Lower leg skin (tissue), 3 donors: ENCODE measurements around the gene USP28.

Source experiments
- POLR2A ChIP-seq, 2 donors: fragments of 450-650 bp; IDR thresholded peaks; one replicate each; pipeline ENCODE4 v1.6.1; 2016 to 2017; ENCODE audit warnings: antibody characterized with exemption in 2 of 2, mild to moderate bottlenecking in 1 of 2, moderate library complexity in 1 of 2
- TF ChIP-seq, protein P1 (sequence below), 3 donors: fragments of 450-650 bp; IDR thresholded peaks; one replicate each; pipeline ENCODE4 v1.5.1; 2016; ENCODE audit warnings: antibody characterized with exemption in 3 of 3, mild to moderate bottlenecking in 3 of 3, moderate library complexity in 2 of 3

DNA sequence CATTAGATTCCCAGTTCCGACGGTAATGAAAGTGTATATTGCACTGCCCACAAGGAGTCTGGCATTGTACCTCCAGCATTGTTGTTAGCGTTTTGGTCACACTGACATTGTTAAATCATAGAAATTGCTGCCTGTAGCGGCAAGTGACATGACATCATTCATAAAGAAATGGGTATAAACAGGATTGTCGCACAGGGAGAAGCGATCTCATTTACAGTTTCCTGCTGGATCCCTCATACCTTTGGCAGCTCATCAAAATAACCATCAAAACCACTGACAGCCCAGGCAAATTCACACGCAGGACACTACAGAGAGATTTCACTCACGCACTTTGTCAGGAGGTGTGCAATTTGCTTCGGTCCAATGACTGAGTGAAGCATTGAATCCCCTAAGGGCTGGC is 32.7 kb upstream of the USP28 start:
- TF ChIP-seq, protein P1, sequence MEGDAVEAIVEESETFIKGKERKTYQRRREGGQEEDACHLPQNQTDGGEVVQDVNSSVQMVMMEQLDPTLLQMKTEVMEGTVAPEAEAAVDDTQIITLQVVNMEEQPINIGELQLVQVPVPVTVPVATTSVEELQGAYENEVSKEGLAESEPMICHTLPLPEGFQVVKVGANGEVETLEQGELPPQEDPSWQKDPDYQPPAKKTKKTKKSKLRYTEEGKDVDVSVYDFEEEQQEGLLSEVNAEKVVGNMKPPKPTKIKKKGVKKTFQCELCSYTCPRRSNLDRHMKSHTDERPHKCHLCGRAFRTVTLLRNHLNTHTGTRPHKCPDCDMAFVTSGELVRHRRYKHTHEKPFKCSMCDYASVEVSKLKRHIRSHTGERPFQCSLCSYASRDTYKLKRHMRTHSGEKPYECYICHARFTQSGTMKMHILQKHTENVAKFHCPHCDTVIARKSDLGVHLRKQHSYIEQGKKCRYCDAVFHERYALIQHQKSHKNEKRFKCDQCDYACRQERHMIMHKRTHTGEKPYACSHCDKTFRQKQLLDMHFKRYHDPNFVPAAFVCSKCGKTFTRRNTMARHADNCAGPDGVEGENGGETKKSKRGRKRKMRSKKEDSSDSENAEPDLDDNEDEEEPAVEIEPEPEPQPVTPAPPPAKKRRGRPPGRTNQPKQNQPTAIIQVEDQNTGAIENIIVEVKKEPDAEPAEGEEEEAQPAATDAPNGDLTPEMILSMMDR (IDR thresholded peaks at IDR 0.05) = no peak
- no peak for TF ChIP-seq POLR2A (IDR thresholded peaks at IDR 0.05)
